HepG2 (cell line): ENCODE results near the gene DOCK2. TPM values are rescaled to one million over a fixed set of nuclear protein-coding genes. Genes with fewer than 3 reads are reported as not detected.

Experiments used
- ATAC-seq: fragments of 200-7000 bp; cut with Tn5 transposase; 3 replicates; pipeline ENCODE4 v1.9.1; 2020; ENCODE audit warnings: mild to moderate bottlenecking, moderate library complexity
- BruUV-seq: library from RNA; stranded (reverse); fragments of 400-500 nt; replicated peaks from 2 replicates; lab custom pipeline; 2021; lab: Mats Ljungman, UMichigan
- CTCF ChIA-PET: fragments of 300-600 bp; formaldehyde crosslinking; extraction: SDS; loops from one replicate; lab custom pipeline; 2021; ENCODE audit warnings: low total read pairs, inconsistent platforms, low intra/inter-chr PET ratio; lab: Yijun Ruan, JAX
- POLR2A ChIA-PET: fragments of 350-600 bp; sonication (Branson Sonifier 250); formaldehyde crosslinking; loops from one replicate; lab custom pipeline; 2020; ENCODE audit warnings: antibody characterized with exemption, inconsistent platforms; lab: Yijun Ruan, JAX
- DNase-seq: peaks from one replicate; pipeline ENCODE4 v3.0.0-alpha.2; 2015; ENCODE audit warnings: low spot score
- FAIRE-seq: peaks from 3 replicates; lab custom pipeline; 2011; peaks lifted over from hg19 to GRCh38; lab: Jason Lieb, UNC
- H2AFZ ChIP-seq: one replicate; pipeline ENCODE4 v1.6.1; 2011; ENCODE audit warnings: low read length, inconsistent platforms
- H3K27ac ChIP-seq: fragments of 300-600 bp; 3 replicates; pipeline ENCODE4 v1.8.0; 2011; ENCODE audit warnings: mixed run types, mild to moderate bottlenecking, mixed read lengths, low read length, inconsistent platforms; ENCODE audit not compliant: insufficient read depth; ENCODE audit errors: extremely low read length
- H3K27me3 ChIP-seq, 2 experiments: fragments of 200-600 bp in 1 of 2; 2 replicates in 1 of 2; 3 replicates in 1 of 2; pipeline versions ENCODE4 v1.6.0 to v1.8.0; 2011; ENCODE audit warnings: low read length in 2 of 2, mild to moderate bottlenecking in 2 of 2, moderate library complexity in 2 of 2, inconsistent platforms in 1 of 2; ENCODE audit not compliant: insufficient read depth in 2 of 2, control insufficient read depth in 1 of 2
- H3K36me3 ChIP-seq, 2 experiments: fragments of 200-600 bp in 1 of 2; replicated peaks in 1 of 2; 2 replicates in 1 of 2; 3 replicates in 1 of 2; pipeline versions ENCODE4 v1.5.1 to v1.8.0; 2011; ENCODE audit warnings: low read length in 2 of 2, inconsistent platforms in 1 of 2; ENCODE audit not compliant: insufficient read depth in 2 of 2, control insufficient read depth in 1 of 2
- H3K4me1 ChIP-seq: 2 replicates; pipeline ENCODE4 v1.5.1; 2012; ENCODE audit warnings: low read length, inconsistent platforms; ENCODE audit not compliant: insufficient read depth
- H3K4me2 ChIP-seq: 2 replicates; pipeline ENCODE4 v1.6.0; 2011; ENCODE audit warnings: low read depth, low read length, inconsistent platforms
- H3K4me3 ChIP-seq, 3 experiments: fragments of 200-600 bp in 1 of 3; sonication (generic), shearing (Covaris generic) in 1 of 3; replicated peaks in 1 of 3; 2 replicates each; pipeline ENCODE4 v1.5.1; 2011 to 2016; ENCODE audit warnings: low read length in 3 of 3, inconsistent platforms in 2 of 3, low read depth in 2 of 3, mild to moderate bottlenecking in 2 of 3, control low read depth in 1 of 3, mixed read lengths in 1 of 3; ENCODE audit not compliant: insufficient read depth in 1 of 3
- H3K79me2 ChIP-seq: one replicate; pipeline ENCODE4 v1.6.1; 2011; ENCODE audit warnings: low read length, inconsistent platforms; ENCODE audit not compliant: insufficient read depth
- H3K9ac ChIP-seq: 2 replicates; pipeline ENCODE4 v1.6.0; 2011; ENCODE audit warnings: mild to moderate bottlenecking, low read depth, low read length, inconsistent platforms; ENCODE audit not compliant: insufficient read depth
- H3K9me3 ChIP-seq: 2 replicates; pipeline ENCODE4 v1.5.1; 2012; ENCODE audit warnings: mild to moderate bottlenecking, low read length
- H4K20me1 ChIP-seq: 2 replicates; pipeline ENCODE4 v1.6.0; 2011; ENCODE audit warnings: inconsistent platforms, mild to moderate bottlenecking, low read length, moderate library complexity; ENCODE audit not compliant: insufficient read depth
- DR1 ChIP-seq: sonication (generic); formaldehyde crosslinking; IDR thresholded peaks from 2 replicates; pipeline ENCODE4 v1.8.0; 2021; ENCODE audit warnings: mild to moderate bottlenecking, missing genetic modification reagents, inconsistent platforms
- ELF1 ChIP-seq: sonication (generic); formaldehyde crosslinking; IDR thresholded peaks from 2 replicates; pipeline ENCODE4 v1.4.0; 2020; ENCODE audit warnings: missing genetic modification reagents
- ETV6 ChIP-seq: sonication (generic); formaldehyde crosslinking; conservative IDR thresholded peaks from 2 replicates; pipeline ENCODE4 v1.4.0; 2020; ENCODE audit warnings: missing genetic modification reagents
- FOXK1 ChIP-seq: sonication (generic); formaldehyde crosslinking; IDR thresholded peaks from 2 replicates; pipeline ENCODE4 v1.4.0; 2020; ENCODE audit warnings: low read depth, missing genetic modification reagents, borderline replicate concordance
- GLI4 ChIP-seq: sonication (generic); formaldehyde crosslinking; IDR thresholded peaks from 2 replicates; pipeline ENCODE4 v1.5.1; 2020; ENCODE audit warnings: missing genetic modification reagents, mild to moderate bottlenecking, moderate library complexity, borderline replicate concordance
- MED13 ChIP-seq: sonication (generic); formaldehyde crosslinking; IDR thresholded peaks from 2 replicates; pipeline ENCODE4 v1.5.0; 2020; ENCODE audit warnings: missing genetic modification reagents
- NFE2 ChIP-seq: sonication (generic); formaldehyde crosslinking; IDR thresholded peaks from 2 replicates; pipeline ENCODE4 v1.4.0; 2020; ENCODE audit warnings: missing genetic modification reagents
- PPARG ChIP-seq: conservative IDR thresholded peaks from 2 replicates; pipeline ENCODE4 v1.6.1; 2016; ENCODE audit warnings: missing biosample characterization, missing genetic modification reagents
- TBL1XR1 ChIP-seq: fragments of 150-350 bp; IDR thresholded peaks from 2 replicates; pipeline ENCODE4 v1.6.1; 2014; ENCODE audit warnings: borderline replicate concordance, low read length; ENCODE audit not compliant: partially characterized antibody
- YY1 ChIP-seq: IDR thresholded peaks from 2 replicates; pipeline ENCODE4 v1.6.1; 2011; ENCODE audit warnings: low read length, low read depth, moderate library complexity, mild to moderate bottlenecking; ENCODE audit not compliant: insufficient read depth, insufficient replicate concordance
- ZFP41 ChIP-seq: sonication (generic); formaldehyde crosslinking; IDR thresholded peaks from 2 replicates; pipeline ENCODE4 v1.4.0; 2020; ENCODE audit warnings: mild to moderate bottlenecking, missing genetic modification reagents, borderline replicate concordance
- ZNF382 ChIP-seq: sonication (generic); formaldehyde crosslinking; IDR thresholded peaks from 2 replicates; pipeline ENCODE4 v1.5.0; 2020; ENCODE audit warnings: missing genetic modification reagents, mild to moderate bottlenecking, borderline replicate concordance
- ZNF510 ChIP-seq: sonication (generic); formaldehyde crosslinking; IDR thresholded peaks from 2 replicates; pipeline ENCODE4 v1.4.0; 2020; ENCODE audit warnings: low read depth, mild to moderate bottlenecking, missing genetic modification reagents
- ZNF773 ChIP-seq: sonication (generic); formaldehyde crosslinking; IDR thresholded peaks from 2 replicates; pipeline ENCODE4 v1.4.0; 2020; ENCODE audit warnings: missing genetic modification reagents, borderline replicate concordance
- ZNF781 ChIP-seq: sonication (generic); formaldehyde crosslinking; IDR thresholded peaks from 2 replicates; pipeline ENCODE4 v1.5.1; 2020; ENCODE audit warnings: borderline replicate concordance, mild to moderate bottlenecking, missing genetic modification reagents; ENCODE audit errors: not compliant biosample characterization
- WGBS: methylation state at CpG from one replicate; pipeline ENCODE4 v1.1.6; 2017; ENCODE audit warnings: low lambda C conversion rate; 5-methylcytosine and 5-hydroxymethylcytosine counted together
- in situ Hi-C: cut with HindIII; loops from 2 replicates; pipeline ENCODE4 v1.10.0; 2017; ENCODE audit warnings: low pct_unique_long_range_greater_than_20kb; ENCODE audit not compliant: extremely low pct_ligation_motif_present
- intact Hi-C: fragments of 100-400 bp; cut with micrococcal nuclease; formaldehyde crosslinking; loops from one replicate; pipeline ENCODE4 v1.10.0; 2022; ENCODE audit not compliant: unreplicated experiment
- polyA plus RNA-seq, 8 experiments: library from polyadenylated mRNA; depleted of rRNA in 3 of 8; stranded (reverse) in 7 of 8; unstranded in 1 of 8; fragments of >200 nt; fragmentation: Illumina TruSeq in 4 of 8; extraction: Trizol in 4 of 8; gene quantifications; 2 replicates each; pipeline versions ENCODE4 v1.2.1 to v1.2.3, GENCODE V29; 2011 to 2016; ENCODE audit warnings: low read depth in 4 of 8, missing spikeins in 1 of 8, mixed read lengths in 1 of 8; ENCODE audit not compliant: insufficient read depth in 1 of 8
- total RNA-seq, 5 experiments: library from RNA; depleted of rRNA; stranded (reverse); fragments of >200 nt; fragmentation: Illumina TruSeq; extraction: Trizol; gene quantifications; 2 replicates each; pipeline ENCODE4 v1.2.3, GENCODE V29; 2016; ENCODE audit warnings: low read depth in 1 of 5
- TF ChIP-seq, protein P1 (sequence below): sonication (generic); formaldehyde crosslinking; conservative IDR thresholded peaks from 2 replicates; pipeline ENCODE4 v1.4.0; 2020; ENCODE audit warnings: mild to moderate bottlenecking, missing genetic modification reagents, moderate library complexity
- TF ChIP-seq, protein P2 (sequence below): sonication (generic); formaldehyde crosslinking; IDR thresholded peaks from 2 replicates; pipeline ENCODE4 v1.4.0; 2020; ENCODE audit warnings: missing genetic modification reagents, borderline replicate concordance
- TF ChIP-seq, protein P3 (sequence below): sonication (generic); formaldehyde crosslinking; IDR thresholded peaks from 2 replicates; pipeline ENCODE4 v1.8.1; 2023; ENCODE audit warnings: mild to moderate bottlenecking, missing genetic modification reagents, borderline replicate concordance

The DOCK2 gene
- total and polyA plus RNA-seq, 2 of the 13 experiments (the other 11 are each of a cell fraction or from before 2014, with no cell fraction given): not detected

DNA sequence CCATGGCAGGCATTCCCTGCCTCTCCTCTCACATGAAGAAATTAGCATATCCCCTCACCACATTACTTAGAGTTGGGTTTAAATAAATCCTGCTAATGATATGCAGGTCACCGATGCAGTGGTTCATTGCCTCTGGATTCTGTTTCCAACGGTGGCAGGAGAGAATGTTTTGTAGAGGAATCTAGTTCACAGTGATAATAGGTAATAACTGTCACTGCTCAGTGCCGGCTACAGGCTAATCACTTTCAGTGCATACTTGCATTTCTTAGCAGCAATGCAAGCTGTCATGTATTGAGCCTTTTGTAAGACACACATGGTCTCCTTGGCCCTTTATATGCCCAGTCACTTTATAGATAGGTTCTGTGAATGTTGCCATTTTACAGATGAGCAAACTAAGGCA lies 402.8 kb downstream of the DOCK2 start:
- TF ChIP-seq ZNF382 (CRISPR knock-in tag) (no peak), ZFP41 (CRISPR knock-in tag) (no peak), ZNF781 (CRISPR knock-in tag) (no peak), TBL1XR1 (no peak), MED13 (no peak), YY1 (no peak), ELF1 (no peak), FOXK1 (CRISPR knock-in tag) (no peak), NFE2 (CRISPR knock-in tag) (no peak), ETV6 (CRISPR knock-in tag) (no peak), DR1 (no peak), GLI4 (CRISPR knock-in tag) (no peak), PPARG (no peak), ZNF510 (CRISPR knock-in tag) (no peak), ZNF773 (CRISPR knock-in tag) (no peak)
- TF ChIP-seq, protein P1, sequence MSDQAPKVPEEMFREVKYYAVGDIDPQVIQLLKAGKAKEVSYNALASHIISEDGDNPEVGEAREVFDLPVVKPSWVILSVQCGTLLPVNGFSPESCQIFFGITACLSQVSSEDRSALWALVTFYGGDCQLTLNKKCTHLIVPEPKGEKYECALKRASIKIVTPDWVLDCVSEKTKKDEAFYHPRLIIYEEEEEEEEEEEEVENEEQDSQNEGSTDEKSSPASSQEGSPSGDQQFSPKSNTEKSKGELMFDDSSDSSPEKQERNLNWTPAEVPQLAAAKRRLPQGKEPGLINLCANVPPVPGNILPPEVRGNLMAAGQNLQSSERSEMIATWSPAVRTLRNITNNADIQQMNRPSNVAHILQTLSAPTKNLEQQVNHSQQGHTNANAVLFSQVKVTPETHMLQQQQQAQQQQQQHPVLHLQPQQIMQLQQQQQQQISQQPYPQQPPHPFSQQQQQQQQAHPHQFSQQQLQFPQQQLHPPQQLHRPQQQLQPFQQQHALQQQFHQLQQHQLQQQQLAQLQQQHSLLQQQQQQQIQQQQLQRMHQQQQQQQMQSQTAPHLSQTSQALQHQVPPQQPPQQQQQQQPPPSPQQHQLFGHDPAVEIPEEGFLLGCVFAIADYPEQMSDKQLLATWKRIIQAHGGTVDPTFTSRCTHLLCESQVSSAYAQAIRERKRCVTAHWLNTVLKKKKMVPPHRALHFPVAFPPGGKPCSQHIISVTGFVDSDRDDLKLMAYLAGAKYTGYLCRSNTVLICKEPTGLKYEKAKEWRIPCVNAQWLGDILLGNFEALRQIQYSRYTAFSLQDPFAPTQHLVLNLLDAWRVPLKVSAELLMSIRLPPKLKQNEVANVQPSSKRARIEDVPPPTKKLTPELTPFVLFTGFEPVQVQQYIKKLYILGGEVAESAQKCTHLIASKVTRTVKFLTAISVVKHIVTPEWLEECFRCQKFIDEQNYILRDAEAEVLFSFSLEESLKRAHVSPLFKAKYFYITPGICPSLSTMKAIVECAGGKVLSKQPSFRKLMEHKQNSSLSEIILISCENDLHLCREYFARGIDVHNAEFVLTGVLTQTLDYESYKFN (CRISPR knock-in tag): no peak
- TF ChIP-seq, protein P2, sequence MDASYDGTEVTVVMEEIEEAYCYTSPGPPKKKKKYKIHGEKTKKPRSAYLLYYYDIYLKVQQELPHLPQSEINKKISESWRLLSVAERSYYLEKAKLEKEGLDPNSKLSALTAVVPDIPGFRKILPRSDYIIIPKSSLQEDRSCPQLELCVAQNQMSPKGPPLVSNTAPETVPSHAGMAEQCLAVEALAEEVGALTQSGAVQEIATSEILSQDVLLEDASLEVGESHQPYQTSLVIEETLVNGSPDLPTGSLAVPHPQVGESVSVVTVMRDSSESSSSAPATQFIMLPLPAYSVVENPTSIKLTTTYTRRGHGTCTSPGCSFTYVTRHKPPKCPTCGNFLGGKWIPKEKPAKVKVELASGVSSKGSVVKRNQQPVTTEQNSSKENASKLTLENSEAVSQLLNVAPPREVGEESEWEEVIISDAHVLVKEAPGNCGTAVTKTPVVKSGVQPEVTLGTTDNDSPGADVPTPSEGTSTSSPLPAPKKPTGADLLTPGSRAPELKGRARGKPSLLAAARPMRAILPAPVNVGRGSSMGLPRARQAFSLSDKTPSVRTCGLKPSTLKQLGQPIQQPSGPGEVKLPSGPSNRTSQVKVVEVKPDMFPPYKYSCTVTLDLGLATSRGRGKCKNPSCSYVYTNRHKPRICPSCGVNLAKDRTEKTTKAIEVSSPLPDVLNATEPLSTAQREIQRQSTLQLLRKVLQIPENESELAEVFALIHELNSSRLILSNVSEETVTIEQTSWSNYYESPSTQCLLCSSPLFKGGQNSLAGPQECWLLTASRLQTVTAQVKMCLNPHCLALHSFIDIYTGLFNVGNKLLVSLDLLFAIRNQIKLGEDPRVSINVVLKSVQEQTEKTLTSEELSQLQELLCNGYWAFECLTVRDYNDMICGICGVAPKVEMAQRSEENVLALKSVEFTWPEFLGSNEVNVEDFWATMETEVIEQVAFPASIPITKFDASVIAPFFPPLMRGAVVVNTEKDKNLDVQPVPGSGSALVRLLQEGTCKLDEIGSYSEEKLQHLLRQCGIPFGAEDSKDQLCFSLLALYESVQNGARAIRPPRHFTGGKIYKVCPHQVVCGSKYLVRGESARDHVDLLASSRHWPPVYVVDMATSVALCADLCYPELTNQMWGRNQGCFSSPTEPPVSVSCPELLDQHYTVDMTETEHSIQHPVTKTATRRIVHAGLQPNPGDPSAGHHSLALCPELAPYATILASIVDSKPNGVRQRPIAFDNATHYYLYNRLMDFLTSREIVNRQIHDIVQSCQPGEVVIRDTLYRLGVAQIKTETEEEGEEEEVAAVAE (CRISPR knock-in tag): no peak
- TF ChIP-seq, protein P3, sequence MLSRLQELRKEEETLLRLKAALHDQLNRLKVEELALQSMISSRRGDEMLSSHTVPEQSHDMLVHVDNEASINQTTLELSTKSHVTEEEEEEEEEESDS (CRISPR knock-in tag): no peak
- BruUV-seq: no TSS peak
- no peak overlapping the region for H3K4me2 ChIP-seq
- no peak overlapping the region for H3K4me3 ChIP-seq
- H4K20me1 ChIP-seq: no peaks in the 10 kb centered on the region
- H3K9ac ChIP-seq: no peak overlapping the region
- no peaks in the 10 kb centered on the region for H3K79me2 ChIP-seq
- ChIA-PET POLR2A (no interaction called here), CTCF (no interaction called here)
- H3K9me3 ChIP-seq: no peaks in the 10 kb centered on the region
- H2AFZ ChIP-seq: no peak overlapping the region
- in situ Hi-C loops (no loop called here), intact Hi-C loops (no loop called here)
- no peaks in the 10 kb centered on the region for H3K4me1 ChIP-seq
- H3K27me3 ChIP-seq: no peaks in the 10 kb centered on the region; a peak in 1 of 5 replicates
- H3K36me3 ChIP-seq: no peaks in the 10 kb centered on the region
- H3K27ac ChIP-seq: no peak overlapping the region
- no peak for DNase-seq
- no peak for FAIRE-seq
- no peak for ATAC-seq
- no CpG with 5 or more reads among the region's 3 CpGs for WGBS
